WERI-Rb-1 (cell line): ENCODE results near the gene SPESP1.

Experiments
- DNase-seq: peaks from one replicate; pipeline ENCODE4 v3.0.0-alpha.2; 2020
- H3K27ac ChIP-seq: fragments of 250-450 bp; sonication (Bioruptor Pico); 2 replicates; pipeline ENCODE4 v1.5.1; 2020; ENCODE audit warnings: mild to moderate bottlenecking, moderate library complexity
- H3K27me3 ChIP-seq: fragments of 250-450 bp; sonication (Bioruptor Pico); 2 replicates; pipeline ENCODE4 v1.5.1; 2021; ENCODE audit warnings: mild to moderate bottlenecking, low read depth, moderate library complexity; ENCODE audit not compliant: insufficient read depth, severe bottlenecking
- H3K36me3 ChIP-seq: fragments of 250-450 bp; sonication (Bioruptor Pico); 2 replicates; pipeline ENCODE4 v1.5.1; 2020; ENCODE audit warnings: mild to moderate bottlenecking, moderate library complexity
- H3K4me3 ChIP-seq: 2 replicates; pipeline ENCODE4 v1.5.1; 2011; ENCODE audit warnings: low read depth, mild to moderate bottlenecking, control low read depth, low read length
- H3K9me3 ChIP-seq: fragments of 250-450 bp; sonication (Bioruptor Pico); 2 replicates; pipeline ENCODE4 v1.5.1; 2021; ENCODE audit warnings: mild to moderate bottlenecking, moderate library complexity; ENCODE audit not compliant: severe bottlenecking
- CTCF ChIP-seq: IDR thresholded peaks from 2 replicates; pipeline ENCODE4 v1.5.1; 2011; ENCODE audit warnings: low read depth, mild to moderate bottlenecking, control low read depth, inconsistent platforms, low read length

The SPESP1 gene

DNA sequence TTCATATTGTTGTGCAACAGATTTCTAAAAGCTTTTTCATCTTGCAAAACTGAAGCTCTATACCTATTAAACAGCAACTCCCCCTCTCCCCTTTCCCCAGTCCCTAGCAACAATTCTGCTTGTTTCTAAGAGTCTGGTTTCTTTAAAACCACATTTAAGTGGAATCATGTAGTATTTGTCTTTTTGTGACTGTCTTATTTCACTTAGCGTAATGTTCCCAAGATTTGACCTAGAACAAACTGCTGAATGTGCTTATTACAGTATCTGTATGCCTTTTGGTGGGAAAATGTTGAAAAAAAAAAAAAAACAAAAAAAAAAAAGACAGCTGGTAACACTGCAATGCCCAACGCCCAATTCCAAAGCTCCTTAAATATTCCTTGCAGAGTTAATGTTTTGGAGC, 19.5 kb upstream of the SPESP1 start:
- Histone ChIP-seq H3K27me3 (no peaks in the 10 kb centered on the region), H3K27ac (no peak overlapping the region), H3K9me3 (peaks cover 2% of the 10 kb centered on the region), H3K36me3 (no peaks in the 10 kb centered on the region), H3K4me3 (no peak overlapping the region)
- no peak for TF ChIP-seq CTCF
- no peak for DNase-seq

GRCh38 chr15:68921926-68922325, 8.4 kb upstream of the SPESP1 start:
- TF ChIP-seq CTCF, result no peak
- H3K27ac ChIP-seq, result no peak overlapping the region
- H3K27me3 ChIP-seq, result no peaks in the 10 kb centered on the region
- H3K36me3 ChIP-seq, result no peaks in the 10 kb centered on the region
- no peak for DNase-seq
- H3K9me3 ChIP-seq, result no peaks in the 10 kb centered on the region
- no peak overlapping the region for H3K4me3 ChIP-seq

GRCh38 chr15:68924866-68925560, 5.3 kb upstream of the SPESP1 start:
- Histone ChIP-seq H3K36me3 (no peaks in the 10 kb centered on the region), H3K27me3 (no peaks in the 10 kb centered on the region), H3K4me3 (no peak overlapping the region), H3K27ac (no peak overlapping the region), H3K9me3 (peaks cover 4% of the 10 kb centered on the region)
- peak; percentile 86 for TF ChIP-seq CTCF
- DNase-seq, result peak; percentile 87

DNA sequence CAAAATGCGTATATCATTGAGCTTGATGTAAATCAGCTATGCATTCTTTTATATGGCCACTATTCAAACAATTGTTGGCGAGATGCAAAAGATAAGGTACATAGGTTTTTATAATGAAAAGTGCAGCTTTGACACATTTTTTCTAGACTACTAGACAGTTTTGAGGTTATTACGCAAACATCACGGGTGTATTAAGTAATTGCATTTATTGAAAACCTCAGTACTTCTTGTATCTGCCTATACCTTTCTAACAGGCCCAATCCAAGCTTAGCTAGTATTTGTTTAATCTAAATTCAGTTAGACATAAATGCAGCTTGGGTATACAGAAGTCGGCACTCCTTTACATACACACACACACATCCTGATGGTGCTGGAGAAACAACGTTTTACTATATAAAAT, 2.7 kb downstream of the SPESP1 start:
- Histone ChIP-seq H3K27me3 (no peaks in the 10 kb centered on the region), H3K9me3 (peaks cover 11% of the 10 kb centered on the region), H3K36me3 (no peaks in the 10 kb centered on the region), H3K27ac (no peak overlapping the region), H3K4me3 (no peak overlapping the region)
- TF ChIP-seq CTCF, result no peak
- no peak for DNase-seq

DNA sequence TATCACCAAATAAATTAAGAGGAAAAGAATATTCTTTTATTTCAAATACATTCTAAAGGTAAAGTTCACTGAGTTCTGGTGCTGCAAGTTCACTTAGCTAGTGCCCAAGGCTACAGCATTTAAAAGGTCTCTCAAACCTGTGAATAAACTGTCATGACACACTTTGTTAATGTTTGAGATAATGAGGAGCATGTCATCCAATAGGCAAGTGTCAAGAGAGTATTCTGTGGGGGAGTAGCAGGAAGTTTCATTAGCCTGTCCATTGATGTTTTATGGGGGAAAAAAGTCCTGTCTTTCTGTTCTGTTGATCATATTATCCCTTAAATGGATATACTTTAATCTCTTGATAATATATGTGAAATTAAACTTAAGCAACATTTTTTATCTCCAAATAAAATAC, 4.0 kb downstream of the SPESP1 start:
- no peak overlapping the region for H3K4me3 ChIP-seq
- peaks cover 11% of the 10 kb centered on the region for H3K9me3 ChIP-seq
- TF ChIP-seq CTCF, result no peak
- no peaks in the 10 kb centered on the region for H3K36me3 ChIP-seq
- DNase-seq, result no peak
- no peaks in the 10 kb centered on the region for H3K27me3 ChIP-seq
- no peak overlapping the region for H3K27ac ChIP-seq

- DNase-seq, result no peak
- H3K4me3 ChIP-seq, result no peak overlapping the region
- peaks cover 5% of the 10 kb centered on the region for H3K9me3 ChIP-seq
- H3K36me3 ChIP-seq, result no peaks in the 10 kb centered on the region
- H3K27ac ChIP-seq, result no peak overlapping the region
- TF ChIP-seq CTCF, result no peak
- H3K27me3 ChIP-seq, result no peaks in the 10 kb centered on the region
Observed at GRCh38 chr15:68935400-68935937, 5.1 kb downstream of the SPESP1 start.
